ENCODE results near the gene ZNF518B. TPM values are rescaled to one million over a fixed set of nuclear protein-coding genes. Genes with fewer than 3 reads are reported as not detected.

Gene ZNF518B
- total and polyA plus RNA-seq, 10 of the 15 experiments (the other 5 are each of a cell fraction or from before 2014, with no cell fraction given), result 2.7 to 20.5 (median 9.2) TPM

DNA sequence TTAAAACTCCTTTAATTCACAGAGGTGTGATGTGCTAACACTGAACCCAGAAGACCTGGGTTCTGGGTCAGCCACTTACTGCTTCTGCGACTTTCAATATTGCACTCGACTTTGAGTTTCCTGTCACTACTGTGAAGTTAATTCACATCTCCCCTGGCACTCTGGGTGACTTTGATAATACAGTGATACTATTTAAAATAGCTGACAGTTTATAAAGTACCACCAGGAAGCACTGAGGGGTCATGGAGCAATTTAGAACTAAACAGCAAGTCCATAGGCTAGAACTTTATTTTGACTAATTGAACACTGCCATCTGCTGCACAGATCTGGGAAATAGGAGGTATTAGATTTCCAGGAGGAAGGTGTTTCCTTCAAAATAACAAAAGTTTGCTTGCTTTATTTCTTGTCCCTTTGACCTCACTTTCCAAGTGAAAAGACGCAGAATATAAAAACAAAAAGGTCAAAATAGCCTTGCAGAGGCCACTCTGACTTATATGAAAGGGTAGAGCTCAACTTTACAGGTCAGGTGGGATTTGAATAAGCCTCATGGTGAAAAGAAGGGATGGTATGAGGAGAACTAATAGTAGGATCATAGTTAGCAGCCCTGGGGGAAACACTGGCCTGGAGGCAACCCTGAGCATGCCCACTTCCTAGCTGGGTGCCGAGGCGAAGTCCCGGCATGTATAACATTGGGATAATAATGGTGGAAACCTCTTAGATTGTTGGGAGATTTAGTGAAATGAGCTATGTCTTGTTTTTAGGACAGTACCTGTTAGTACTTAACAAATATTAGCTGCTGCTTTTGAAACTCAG is 53.4 kb downstream of the ZNF518B start:
- Histone ChIP-seq H3K4me1 (ENCODE audit: control insufficient read depth, insufficient read depth, low read length) (no peaks in the 10 kb centered on the region), H3K79me2 (ENCODE audit: control insufficient read depth, insufficient read depth, low read length) (no peaks in the 10 kb centered on the region), H3K27ac (ENCODE audit: control insufficient read depth, insufficient read depth) (no peak overlapping the region), H3K4me3 (no peak overlapping the region), H3K9ac (ENCODE audit: control insufficient read depth, insufficient read depth, low read length) (no peak overlapping the region), H4K20me1 (ENCODE audit: control insufficient read depth, insufficient read depth) (no peaks in the 10 kb centered on the region), H3K36me3 (ENCODE audit: control insufficient read depth in 2 of 2, insufficient read depth in 2 of 2, low read length in 1 of 2) (no peaks in the 10 kb centered on the region), H2AFZ (ENCODE audit: control insufficient read depth, low read depth, low read length) (no peak overlapping the region), H3K9me3 (replicated peaks; ENCODE audit: control insufficient read depth, insufficient read depth, low read length) (no peaks in the 10 kb centered on the region), H3K4me2 (ENCODE audit: control insufficient read depth, insufficient read depth) (no peak overlapping the region), H3K27me3 (replicated peaks in 1 of 2; ENCODE audit: control insufficient read depth in 2 of 2, insufficient read depth in 2 of 2, low read length in 1 of 2) (no peaks in the 10 kb centered on the region)
- BruUV-seq (replicated peaks), result no TSS peak
- ATAC-seq (peak; percentile 48; the same call in 1 of the 3 replicates), DNase-seq (ENCODE audit: low read depth, low spot score) (no peak), FAIRE-seq (no peak)
- ChIA-PET SMC1A (ENCODE audit: uncharacterized antibody, unreplicated experiment) (interaction anchor here (0.6 to 1.7 kb wide), 4 partner anchors 12 to 386 kb away, joined by 3 to 6 read pairs (median 3); no protein-coding TSS in a partner anchor), POLR2A (no interaction called here), RAD21 (ENCODE audit: unreplicated experiment) (interaction anchor here (0.9 kb wide), 1 partner anchor 239 kb away, joined by 3 read pairs; no protein-coding TSS in a partner anchor), CTCF (interaction anchor here (0.6 to 1.5 kb wide), 13 partner anchors 14 to 395 kb away, joined by 3 to 5 read pairs (median 3); no protein-coding TSS in a partner anchor)
- intact Hi-C loops (cut with micrococcal nuclease; ENCODE audit: unreplicated experiment), result loop anchor here (2.0 to 5.0 kb wide), 3 partner anchors 247 to 642 kb away; no protein-coding TSS in a partner anchor
- 30% methylated on average over 6 of the region's 6 CpGs for WGBS (ENCODE audit: insufficient coverage, insufficient replicate concordance, low lambda C conversion rate, missing lambda C conversion rate)
- in situ Hi-C loops (cut with MboI), result loop anchor here (10.0 kb wide), 1 partner anchor 239 kb away; no protein-coding TSS in a partner anchor
- TF ChIP-seq, protein P1, sequence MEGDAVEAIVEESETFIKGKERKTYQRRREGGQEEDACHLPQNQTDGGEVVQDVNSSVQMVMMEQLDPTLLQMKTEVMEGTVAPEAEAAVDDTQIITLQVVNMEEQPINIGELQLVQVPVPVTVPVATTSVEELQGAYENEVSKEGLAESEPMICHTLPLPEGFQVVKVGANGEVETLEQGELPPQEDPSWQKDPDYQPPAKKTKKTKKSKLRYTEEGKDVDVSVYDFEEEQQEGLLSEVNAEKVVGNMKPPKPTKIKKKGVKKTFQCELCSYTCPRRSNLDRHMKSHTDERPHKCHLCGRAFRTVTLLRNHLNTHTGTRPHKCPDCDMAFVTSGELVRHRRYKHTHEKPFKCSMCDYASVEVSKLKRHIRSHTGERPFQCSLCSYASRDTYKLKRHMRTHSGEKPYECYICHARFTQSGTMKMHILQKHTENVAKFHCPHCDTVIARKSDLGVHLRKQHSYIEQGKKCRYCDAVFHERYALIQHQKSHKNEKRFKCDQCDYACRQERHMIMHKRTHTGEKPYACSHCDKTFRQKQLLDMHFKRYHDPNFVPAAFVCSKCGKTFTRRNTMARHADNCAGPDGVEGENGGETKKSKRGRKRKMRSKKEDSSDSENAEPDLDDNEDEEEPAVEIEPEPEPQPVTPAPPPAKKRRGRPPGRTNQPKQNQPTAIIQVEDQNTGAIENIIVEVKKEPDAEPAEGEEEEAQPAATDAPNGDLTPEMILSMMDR (IDR thresholded peaks at IDR 0.05 in 2 of 3, conservative IDR thresholded peaks at IDR 0.05 in 1 of 3; ENCODE audit: control insufficient read depth in 2 of 3, extremely low read depth in 1 of 3, insufficient read depth in 1 of 3, low read depth in 3 of 3, low read length in 3 of 3), result peak in 2 of 3 experiments; percentile 38 to 46; a peak in 3 of 6 replicates
- peak; percentile 64 for TF ChIP-seq RAD21 (IDR thresholded peaks at IDR 0.05; ENCODE audit: insufficient read depth, low read depth, low read length)
- TF ChIP-seq, protein P2, sequence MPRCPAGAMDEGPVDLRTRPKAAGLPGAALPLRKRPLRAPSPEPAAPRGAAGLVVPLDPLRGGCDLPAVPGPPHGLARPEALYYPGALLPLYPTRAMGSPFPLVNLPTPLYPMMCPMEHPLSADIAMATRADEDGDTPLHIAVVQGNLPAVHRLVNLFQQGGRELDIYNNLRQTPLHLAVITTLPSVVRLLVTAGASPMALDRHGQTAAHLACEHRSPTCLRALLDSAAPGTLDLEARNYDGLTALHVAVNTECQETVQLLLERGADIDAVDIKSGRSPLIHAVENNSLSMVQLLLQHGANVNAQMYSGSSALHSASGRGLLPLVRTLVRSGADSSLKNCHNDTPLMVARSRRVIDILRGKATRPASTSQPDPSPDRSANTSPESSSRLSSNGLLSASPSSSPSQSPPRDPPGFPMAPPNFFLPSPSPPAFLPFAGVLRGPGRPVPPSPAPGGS (IDR thresholded peaks at IDR 0.05; ENCODE audit: borderline replicate concordance, insufficient read depth, low read depth, low read length, poor library complexity, severe bottlenecking), result no peak
- TF ChIP-seq ETV6 (conservative IDR thresholded peaks at IDR 0.05 in 1 of 2, IDR thresholded peaks at IDR 0.05 in 1 of 2; ENCODE audit: borderline replicate concordance in 1 of 2, low read depth in 1 of 2), result no peak
- TF ChIP-seq, protein P3, sequence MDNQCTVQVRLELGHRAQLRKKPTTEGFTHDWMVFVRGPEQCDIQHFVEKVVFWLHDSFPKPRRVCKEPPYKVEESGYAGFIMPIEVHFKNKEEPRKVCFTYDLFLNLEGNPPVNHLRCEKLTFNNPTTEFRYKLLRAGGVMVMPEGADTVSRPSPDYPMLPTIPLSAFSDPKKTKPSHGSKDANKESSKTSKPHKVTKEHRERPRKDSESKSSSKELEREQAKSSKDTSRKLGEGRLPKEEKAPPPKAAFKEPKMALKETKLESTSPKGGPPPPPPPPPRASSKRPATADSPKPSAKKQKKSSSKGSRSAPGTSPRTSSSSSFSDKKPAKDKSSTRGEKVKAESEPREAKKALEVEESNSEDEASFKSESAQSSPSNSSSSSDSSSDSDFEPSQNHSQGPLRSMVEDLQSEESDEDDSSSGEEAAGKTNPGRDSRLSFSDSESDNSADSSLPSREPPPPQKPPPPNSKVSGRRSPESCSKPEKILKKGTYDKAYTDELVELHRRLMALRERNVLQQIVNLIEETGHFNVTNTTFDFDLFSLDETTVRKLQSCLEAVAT (IDR thresholded peaks at IDR 0.05), result no peak
- no peak for TF ChIP-seq IRF4 (IDR thresholded peaks at IDR 0.05; ENCODE audit: low read depth, low read length)
- no peak for TF ChIP-seq HDAC6 (IDR thresholded peaks at IDR 0.05; ENCODE audit: unreplicated experiment)
- TF ChIP-seq, protein P4, sequence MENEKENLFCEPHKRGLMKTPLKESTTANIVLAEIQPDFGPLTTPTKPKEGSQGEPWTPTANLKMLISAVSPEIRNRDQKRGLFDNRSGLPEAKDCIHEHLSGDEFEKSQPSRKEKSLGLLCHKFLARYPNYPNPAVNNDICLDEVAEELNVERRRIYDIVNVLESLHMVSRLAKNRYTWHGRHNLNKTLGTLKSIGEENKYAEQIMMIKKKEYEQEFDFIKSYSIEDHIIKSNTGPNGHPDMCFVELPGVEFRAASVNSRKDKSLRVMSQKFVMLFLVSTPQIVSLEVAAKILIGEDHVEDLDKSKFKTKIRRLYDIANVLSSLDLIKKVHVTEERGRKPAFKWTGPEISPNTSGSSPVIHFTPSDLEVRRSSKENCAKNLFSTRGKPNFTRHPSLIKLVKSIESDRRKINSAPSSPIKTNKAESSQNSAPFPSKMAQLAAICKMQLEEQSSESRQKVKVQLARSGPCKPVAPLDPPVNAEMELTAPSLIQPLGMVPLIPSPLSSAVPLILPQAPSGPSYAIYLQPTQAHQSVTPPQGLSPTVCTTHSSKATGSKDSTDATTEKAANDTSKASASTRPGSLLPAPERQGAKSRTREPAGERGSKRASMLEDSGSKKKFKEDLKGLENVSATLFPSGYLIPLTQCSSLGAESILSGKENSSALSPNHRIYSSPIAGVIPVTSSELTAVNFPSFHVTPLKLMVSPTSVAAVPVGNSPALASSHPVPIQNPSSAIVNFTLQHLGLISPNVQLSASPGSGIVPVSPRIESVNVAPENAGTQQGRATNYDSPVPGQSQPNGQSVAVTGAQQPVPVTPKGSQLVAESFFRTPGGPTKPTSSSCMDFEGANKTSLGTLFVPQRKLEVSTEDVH (IDR thresholded peaks at IDR 0.05; ENCODE audit: low read depth, partially characterized antibody), result no peak
- TF ChIP-seq LARP7 (IDR thresholded peaks at IDR 0.05), result no peak
- TF ChIP-seq RB1 (IDR thresholded peaks at IDR 0.05; ENCODE audit: borderline replicate concordance), result no peak
- peak; percentile 55 for TF ChIP-seq SMC3 (IDR thresholded peaks at IDR 0.05; ENCODE audit: borderline replicate concordance, low read length)
- no peak for TF ChIP-seq FOXM1 (IDR thresholded peaks at IDR 0.05; ENCODE audit: low read depth, low read length)

Measured in GM12878 (cell line).